ENCODE data around the gene MRTFB.

Gene MRTFB

GRCh38 chr16:14186007-14186794 lies 115.1 kb downstream of the MRTFB start:
- no peak for DNase-seq (ENCODE audit: low read depth in 3 of 3)

- DNase-seq (ENCODE audit: low read depth in 3 of 3): no peak
Observed at GRCh38 chr16:14186795-14187221, 115.7 kb downstream of the MRTFB start.

GRCh38 chr16:14187517-14188338 lies 116.6 kb downstream of the MRTFB start:
- DNase-seq (ENCODE audit: low read depth in 3 of 3): no peak

- no peak for DNase-seq (ENCODE audit: low read depth in 3 of 3)
Observed at GRCh38 chr16:14193316-14193871, 122.3 kb downstream of the MRTFB start.

- DNase-seq (ENCODE audit: low read depth in 3 of 3): no peak
Observed at GRCh38 chr16:14194721-14195120, 123.6 kb downstream of the MRTFB start.

- DNase-seq (ENCODE audit: low read depth in 3 of 3): no peak
Observed at GRCh38 chr16:14196011-14196410, 124.9 kb downstream of the MRTFB start.

- no peak for DNase-seq (ENCODE audit: low read depth in 3 of 3)
Observed at GRCh38 chr16:14196539-14196938, 125.4 kb downstream of the MRTFB start.

GRCh38 chr16:14198012-14198411 lies 126.9 kb downstream of the MRTFB start:
- no peak for DNase-seq (ENCODE audit: low read depth in 3 of 3)

GRCh38 chr16:14198572-14198971 lies 127.5 kb downstream of the MRTFB start:
- DNase-seq (ENCODE audit: low read depth in 3 of 3): no peak

- no peak for DNase-seq (ENCODE audit: low read depth in 3 of 3)
Observed at GRCh38 chr16:14199199-14199598, 128.1 kb downstream of the MRTFB start.

GRCh38 chr16:14199624-14200023 lies 128.5 kb downstream of the MRTFB start:
- DNase-seq (ENCODE audit: low read depth in 3 of 3): no peak

GRCh38 chr16:14202095-14202494 lies 131.0 kb downstream of the MRTFB start:
- DNase-seq (ENCODE audit: low read depth in 3 of 3): no peak

GRCh38 chr16:14202697-14203096 lies 131.6 kb downstream of the MRTFB start:
- no peak for DNase-seq (ENCODE audit: low read depth in 3 of 3)

- no peak for DNase-seq (ENCODE audit: low read depth in 3 of 3)
Observed at GRCh38 chr16:14203166-14203565, 132.0 kb downstream of the MRTFB start.

GRCh38 chr16:14205666-14206065 lies 134.5 kb downstream of the MRTFB start:
- no peak for DNase-seq (ENCODE audit: low read depth in 3 of 3)

- no peak for DNase-seq (ENCODE audit: low read depth in 3 of 3)
Observed at GRCh38 chr16:14211856-14212543, 140.9 kb downstream of the MRTFB start.

GRCh38 chr16:14215941-14216340 lies 144.8 kb downstream of the MRTFB start:
- no peak for DNase-seq (ENCODE audit: low read depth in 3 of 3)

GRCh38 chr16:14219983-14220382 lies 148.9 kb downstream of the MRTFB start:
- no peak for DNase-seq (ENCODE audit: low read depth in 3 of 3)

GRCh38 chr16:14223632-14224031 lies 152.5 kb downstream of the MRTFB start:
- no peak for DNase-seq (ENCODE audit: low read depth in 3 of 3)

- no peak for DNase-seq (ENCODE audit: low read depth in 3 of 3)
Observed at GRCh38 chr16:14225457-14225856, 154.3 kb downstream of the MRTFB start.

GRCh38 chr16:14232106-14232864 lies 161.2 kb downstream of the MRTFB start:
- no peak for DNase-seq (ENCODE audit: low read depth in 3 of 3)
